ENCODE data around the gene CITED4.
A peak's percentile ranks its signal among the peaks of the same experiment; 100 is the strongest.

Gene CITED4

DNA sequence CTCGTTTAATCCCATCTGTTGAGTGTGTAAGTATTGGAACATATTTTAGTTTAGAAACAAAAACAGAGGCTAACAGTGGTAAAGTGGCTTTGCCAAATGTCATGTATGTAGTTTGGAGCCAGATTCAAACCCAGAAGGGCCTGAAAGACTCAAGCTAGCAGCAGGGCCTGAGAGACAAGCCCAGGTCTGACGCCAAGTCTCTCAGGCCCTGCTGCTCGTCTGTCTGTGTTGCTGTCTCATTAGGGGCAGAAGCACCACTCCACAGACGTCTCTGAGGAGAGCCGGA lies 8.3 kb downstream of the CITED4 start:
- DNase-seq (ENCODE audit: low read depth, low spot score), result no peak

DNA sequence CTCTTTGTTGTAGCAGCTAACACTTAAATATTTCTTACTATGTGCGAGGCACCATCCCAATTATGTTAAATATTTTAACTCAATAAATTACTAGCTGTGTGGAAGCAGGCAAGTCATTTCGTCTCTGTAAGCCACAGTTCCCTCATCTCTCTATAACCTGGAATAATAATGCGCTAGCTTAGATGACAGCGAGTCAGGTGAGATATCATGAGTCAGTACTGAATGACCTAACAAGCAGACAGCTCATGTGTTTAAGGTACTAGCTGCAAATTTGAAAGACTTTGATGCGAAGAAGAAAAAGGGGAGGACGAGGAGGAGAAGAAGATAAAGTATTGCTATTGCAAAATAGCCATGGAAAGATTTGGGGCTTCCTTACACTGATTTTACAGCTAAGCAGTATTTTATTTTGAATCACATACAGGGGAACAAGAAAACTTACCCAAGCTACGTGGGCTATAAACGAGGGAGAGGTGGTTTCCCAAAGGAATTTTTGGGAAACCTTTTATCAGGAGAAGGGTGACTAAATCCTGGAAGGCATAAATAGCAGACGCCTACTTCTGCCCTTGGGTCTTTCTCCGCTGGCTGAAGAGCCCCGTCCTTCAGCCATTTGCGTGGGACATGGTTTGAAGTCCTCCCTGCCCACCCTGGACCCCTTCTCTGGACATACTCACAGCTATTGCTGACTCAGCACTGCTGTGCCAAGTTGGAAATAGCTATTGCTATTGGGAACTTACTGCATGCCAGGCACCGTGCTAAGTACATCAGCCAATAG lies 8.9 kb downstream of the CITED4 start:
- no peak for DNase-seq (ENCODE audit: low read depth, low spot score)

DNA sequence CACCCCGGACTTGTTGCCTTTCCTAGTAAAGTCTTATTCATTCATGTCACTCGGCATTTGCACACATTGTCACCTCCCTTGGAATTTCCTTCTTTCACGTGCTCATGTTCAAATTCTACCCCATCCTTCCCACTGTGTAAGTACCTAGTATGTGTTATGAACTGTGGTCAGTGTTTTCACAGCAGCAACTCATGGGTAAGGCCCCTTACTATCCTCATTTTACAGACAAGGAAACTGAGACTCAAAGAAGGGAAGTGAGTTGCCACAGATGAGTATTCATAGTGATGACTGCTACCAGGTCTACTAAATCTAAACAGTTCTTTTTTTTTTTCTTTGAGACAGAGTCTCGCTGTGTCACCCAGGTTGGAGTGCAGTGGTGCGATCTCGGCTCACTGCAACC lies 10.5 kb downstream of the CITED4 start:
- DNase-seq (ENCODE audit: low read depth, low spot score), result no peak

DNA sequence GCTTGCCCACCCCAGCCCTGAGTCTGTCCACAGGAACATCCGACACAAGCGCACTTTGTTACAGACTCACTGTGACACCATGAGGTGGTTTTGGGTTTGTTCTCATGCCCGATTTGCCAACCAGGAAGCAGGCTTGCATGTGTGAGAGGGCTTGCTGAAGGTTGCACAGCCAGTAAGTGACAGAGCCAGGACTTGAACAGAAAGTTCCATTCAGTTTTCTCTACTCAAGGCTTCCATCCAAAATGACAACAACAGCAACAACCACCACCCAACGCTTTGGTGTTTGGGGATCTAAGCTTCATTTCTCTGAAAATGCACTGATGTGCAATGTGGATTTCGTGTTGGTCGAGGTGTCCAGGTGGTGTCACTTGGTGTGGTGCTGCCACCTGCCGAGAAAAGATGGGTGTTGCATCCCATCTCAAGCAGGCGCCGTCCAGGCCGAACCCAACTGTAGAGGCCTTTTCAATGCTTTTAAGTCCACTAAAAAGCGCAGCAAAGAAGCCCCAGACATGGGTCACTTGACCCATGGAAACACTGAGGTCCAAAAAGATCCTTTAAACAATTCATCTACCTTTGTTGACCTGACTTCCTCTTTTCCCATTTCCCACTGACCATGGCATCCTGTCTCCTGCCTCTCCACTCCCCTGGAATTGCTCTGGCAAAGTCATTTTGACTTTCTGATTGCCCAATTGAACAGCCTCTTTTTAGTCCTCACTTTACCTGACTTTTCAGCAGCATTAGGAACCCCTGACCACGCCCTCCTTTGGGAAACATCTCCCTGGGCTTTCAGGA lies 12.2 kb downstream of the CITED4 start:
- DNase-seq (ENCODE audit: low read depth, low spot score), result no peak

DNA sequence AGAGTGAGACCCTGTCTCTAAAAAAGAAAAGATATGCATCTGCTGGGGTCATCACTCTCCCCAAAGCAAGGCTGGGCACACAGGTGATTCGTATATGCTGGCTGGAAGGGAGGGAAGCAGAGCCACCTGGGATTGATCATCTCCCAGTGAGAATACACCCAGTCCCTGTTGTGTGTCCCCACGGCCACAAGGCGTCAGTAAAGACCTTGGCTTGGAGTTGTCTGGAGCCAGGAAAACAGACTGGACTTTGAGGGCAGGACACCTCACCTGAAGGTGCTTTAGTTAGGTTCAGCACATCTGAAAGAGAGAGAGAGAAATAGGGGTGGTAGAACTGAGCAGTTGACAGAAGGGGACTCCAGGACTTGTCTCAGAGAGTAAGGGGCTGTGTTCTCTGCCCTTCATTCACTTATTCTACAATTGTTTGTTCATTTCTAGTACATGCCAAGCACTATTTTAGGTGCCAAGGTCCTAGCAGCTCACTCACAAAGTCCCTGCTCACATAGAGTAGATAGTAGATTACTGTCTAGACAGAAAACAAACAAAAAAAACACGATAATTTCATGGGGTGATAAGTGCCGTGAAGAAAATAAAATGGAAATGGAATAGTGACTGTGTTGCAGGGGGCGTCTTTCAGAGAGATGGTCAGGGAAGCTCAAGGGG lies 13.5 kb downstream of the CITED4 start:
- peak; percentile 63 for DNase-seq (ENCODE audit: low read depth, low spot score)

DNA sequence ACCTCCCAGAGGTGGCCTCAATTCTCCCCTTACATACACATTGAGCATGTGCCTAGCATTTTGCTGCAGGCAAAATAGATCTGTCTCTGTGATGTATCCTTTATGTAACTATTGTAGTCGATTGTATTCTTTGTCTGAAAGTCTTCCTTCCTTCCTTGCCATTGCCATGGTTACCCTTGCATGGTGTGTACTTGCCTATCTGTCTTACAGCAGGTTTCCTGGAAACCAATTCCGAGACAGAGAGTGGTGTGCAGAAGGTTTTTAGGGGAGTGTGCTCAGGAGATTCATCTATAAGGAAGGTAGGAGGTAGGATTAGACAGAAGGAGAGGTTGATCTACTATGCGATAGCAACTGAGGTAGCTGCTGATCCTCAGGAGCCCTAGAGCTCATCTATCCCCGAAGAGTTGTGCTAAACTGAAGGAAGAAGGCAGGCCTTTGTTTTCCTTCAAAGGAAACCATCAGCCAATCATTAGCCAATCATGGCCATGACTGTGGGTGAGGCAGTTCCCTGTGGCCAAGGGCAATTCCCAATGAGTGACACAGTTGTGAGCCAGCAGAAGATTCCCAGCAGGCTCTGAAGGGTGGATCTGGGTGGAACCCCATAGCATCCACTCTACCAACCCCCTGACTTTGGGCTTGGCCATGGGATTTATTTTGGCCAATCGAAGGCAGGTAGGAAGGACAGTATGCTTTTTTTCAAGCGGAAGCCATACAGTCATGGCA lies 15.0 kb downstream of the CITED4 start:
- DNase-seq (ENCODE audit: low read depth, low spot score), result no peak

DNA sequence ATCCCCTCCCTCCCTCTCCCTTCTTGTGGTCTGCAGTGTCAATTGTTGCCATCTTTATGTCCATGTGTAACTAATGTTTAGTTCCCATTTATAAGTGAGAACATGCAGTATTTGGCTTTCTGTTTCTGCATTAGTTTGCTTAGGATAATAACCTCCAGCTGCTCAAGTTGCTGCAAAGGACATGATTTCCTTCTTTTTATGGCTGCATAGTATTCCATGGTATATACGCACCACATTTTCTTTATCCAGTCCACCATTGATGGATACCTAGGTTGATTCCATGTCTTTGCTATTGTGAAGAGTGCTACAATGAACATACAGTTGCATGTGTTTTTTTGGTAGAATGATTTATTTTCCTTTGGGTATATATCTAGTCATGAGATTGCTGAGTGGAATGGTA lies 16.3 kb downstream of the CITED4 start:
- DNase-seq (ENCODE audit: low read depth, low spot score), result no peak

DNA sequence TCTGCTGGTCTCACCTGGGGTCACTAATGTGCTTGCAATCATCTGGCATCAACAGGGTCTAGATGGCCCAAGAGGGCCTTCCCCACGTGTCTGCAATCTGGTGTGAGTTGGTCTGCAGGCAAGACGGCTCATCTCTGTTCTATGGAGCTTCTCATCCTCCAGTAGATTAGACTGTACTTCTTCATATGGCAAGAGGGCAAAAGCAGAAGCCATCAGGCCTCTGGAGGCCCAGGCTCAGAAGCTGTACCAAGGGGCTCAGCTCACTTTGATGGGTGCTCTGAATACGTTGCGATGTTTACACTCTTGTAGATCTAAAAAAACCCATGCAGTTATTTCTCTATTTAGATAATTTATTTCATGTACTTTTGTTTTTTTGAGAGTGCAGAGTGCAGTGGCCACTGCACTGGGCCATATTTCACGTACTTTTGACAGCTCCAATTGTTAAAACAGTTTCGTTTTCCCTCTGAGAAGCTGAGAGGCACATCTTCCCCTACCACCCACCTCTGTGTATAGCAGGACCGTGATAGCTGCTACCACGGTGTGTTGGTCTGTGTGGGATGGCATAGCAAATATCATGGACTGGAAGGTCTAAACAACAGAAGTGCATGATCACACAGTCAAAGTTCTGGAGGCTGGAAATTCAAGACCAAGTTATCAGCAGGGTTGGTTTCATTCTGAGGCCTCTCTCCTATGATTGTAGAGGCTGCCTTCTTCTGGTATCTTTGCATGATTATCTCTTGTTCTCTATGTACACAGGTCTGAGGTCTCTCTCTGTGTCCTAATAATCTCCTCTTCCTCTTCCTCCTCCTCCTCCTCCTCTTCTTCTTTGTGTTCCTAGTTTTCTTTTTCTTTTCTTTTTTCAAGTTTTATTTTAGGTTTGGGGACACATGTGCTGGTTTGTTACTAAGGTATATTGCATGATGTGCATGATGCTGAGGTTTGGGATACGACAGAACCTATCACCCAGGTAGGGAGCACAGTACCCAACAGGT lies 17.0 kb downstream of the CITED4 start:
- DNase-seq (ENCODE audit: low read depth, low spot score), result no peak

DNA sequence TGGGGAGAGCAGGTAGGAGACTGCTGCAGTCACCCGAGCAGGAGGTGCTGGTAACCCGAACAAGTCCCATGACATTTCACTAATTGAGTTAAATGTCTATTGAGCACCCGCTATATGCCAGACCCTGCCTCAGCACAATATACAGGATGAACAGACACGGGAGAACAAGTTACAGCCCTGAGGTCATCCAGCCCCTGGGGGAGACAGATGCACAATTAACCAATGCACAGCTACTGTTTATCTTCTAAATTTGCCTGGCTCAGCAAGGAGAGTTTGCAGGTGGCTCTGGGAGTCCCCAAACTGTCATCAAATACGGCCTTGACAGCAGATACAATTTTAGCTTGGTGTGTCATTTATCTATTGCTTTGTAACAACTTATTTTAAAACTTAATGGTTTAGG lies 18.1 kb downstream of the CITED4 start:
- DNase-seq (ENCODE audit: low read depth, low spot score), result no peak

DNA sequence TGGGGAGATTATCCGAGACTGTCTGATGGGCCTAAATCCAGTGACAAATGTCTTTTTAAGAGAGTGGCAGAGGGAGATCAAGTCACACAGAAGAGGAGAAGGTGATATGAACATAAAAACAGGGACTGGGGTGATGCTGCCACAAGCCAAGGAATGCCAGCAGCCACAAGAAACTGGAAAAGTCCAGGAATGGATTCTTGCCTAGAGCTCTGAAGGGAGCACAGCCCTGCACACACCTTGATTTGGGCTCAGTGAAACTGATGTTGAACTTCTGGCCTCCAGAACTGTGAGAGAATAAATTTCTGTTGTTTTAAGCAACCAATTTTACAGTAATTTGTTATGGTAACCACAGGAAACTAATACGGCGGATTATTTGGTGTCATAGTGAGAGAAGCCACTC lies 19.5 kb downstream of the CITED4 start:
- no peak for DNase-seq (ENCODE audit: low read depth, low spot score)

DNA sequence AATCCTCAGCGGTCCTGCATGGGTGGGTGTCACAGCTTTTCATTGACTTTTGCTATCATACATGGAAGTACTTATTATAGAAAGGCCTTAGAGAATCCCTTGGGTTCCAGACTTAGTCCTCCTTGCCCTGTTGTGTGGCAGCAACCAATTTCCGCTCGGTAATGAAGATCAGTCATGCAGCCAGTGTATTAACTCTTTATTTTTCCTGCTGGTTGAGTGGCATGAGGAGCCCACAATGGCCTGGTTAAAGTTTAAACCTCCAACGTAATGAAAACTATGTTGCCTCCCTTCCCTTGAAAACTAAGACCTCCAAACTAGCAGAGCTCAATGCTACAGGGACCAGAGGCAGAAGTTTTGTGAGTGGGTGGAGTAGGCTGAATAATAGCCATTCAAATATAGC lies 20.0 kb downstream of the CITED4 start:
- DNase-seq (ENCODE audit: low read depth, low spot score), result no peak

DNA sequence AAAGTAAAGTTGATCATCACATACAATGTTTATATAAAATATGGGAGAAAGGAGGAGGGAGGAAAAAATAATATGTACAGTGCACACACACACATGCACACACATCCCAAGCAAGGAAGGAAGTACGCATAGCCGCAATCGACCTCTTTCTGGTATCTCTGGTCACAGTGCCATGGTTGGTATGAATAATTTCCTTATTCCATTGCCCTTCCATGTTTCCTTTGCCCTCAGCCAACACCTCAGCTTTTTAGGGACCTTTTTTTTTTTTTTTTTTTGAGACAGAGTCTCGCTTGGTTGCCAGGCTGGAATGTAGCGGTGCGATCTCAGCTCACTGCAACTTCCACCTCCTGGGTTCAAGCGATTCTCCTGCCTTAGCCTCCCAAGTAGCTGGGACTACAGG lies 20.6 kb downstream of the CITED4 start:
- no peak for DNase-seq (ENCODE audit: low read depth, low spot score)

DNA sequence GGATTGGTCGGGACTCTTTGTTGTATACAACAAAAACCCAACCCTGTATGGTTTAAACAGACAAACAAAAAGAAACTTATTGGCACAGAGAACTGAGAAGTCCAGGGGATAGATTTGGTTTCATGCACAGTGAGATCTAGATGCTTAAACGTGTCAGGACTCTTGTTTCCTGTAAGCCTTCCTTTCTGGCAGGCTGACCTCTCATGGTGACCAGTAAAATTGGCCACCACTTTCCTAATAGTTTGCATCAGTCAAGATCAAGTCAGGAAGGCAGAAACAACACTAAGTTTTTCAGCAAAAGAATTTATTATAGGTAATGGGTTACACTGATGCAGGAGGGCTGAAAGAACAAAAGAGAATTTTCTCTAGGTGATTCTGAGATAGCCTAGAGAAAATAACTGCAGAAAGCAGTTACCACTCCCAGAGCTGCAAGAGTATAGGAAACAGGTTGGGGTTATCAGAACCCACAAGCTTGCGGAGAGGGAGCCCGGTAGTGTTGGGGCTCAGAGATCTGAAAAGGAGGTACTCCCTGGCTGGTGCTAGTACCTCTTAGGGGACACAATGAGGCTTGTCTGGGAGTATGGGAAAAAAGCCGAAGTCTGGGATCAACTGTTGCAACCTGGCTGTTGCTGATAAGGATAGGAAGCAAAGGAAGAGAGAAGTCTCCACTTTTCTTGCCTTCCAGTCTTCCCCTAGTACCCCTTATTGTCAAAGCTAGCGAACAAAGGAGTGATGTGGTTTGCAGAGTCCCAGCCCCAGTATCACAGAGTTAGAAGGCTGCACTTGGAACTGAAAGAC lies 21.4 kb downstream of the CITED4 start:
- DNase-seq (ENCODE audit: low read depth, low spot score), result no peak

DNA sequence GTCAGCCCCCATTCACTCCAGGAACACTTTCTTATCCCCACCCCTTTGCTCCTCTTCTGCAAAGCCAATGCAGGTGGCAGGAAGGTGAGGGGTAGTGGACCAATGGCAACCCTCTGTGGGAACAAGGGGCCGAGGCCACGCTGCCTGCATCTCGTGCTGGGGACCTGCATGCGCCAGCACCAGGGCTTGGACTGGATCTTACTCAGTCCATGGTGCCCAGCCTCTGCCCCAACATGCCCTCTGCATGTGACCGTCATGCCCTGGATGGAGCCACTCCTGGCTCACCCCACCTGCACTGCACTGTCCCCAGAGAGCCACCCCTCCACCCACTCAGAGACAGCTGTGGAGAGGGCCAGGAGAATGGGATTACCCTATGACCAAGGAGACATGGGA lies 22.2 kb downstream of the CITED4 start:
- no peak for DNase-seq (ENCODE audit: low read depth, low spot score)

DNA sequence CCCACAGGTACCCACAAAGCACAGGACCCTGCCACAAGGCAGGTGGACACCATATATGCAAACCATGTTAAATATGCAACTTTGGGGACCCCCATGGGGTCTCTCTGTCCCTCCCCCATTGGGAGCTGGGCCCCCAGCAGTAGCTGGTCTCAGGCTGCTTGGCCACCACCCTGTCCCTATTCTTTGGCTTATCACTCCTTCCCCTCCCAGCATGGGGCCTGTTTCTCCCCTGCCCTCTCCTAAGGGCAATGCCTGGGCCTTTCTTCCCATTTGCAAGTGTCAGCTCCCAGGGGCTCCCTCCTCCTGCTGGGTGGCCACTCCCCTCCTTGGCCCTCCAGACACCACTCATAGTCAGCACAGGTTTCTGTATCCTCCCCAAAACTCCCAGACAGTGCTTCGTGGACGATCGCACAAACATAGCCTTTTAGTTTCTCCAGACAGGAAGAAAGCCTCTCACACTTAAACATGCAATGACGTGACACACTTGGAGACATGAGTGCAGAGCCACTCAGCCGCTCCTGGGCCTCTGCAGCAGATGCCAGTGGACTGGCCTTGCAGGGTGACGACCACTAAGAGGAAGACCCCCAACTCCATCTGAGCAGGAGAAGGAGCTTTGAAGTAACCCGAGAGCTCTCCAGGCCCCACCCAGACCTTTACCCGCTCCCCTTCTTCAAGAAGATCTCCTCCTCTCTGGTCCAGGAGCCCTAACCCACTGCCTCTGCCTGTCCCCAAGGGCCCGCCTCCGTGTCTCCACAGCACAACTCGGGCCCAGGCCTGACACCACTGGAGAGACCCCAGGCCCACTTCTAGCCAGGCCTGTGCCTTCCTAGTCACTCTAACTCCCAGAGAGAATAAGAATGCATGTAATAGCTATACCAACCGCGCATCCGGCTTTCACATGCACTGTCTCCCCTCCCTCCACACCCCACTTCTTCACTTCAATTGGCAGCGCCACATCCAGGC lies 22.9 kb downstream of the CITED4 start:
- DNase-seq (ENCODE audit: low read depth, low spot score), result no peak

DNA sequence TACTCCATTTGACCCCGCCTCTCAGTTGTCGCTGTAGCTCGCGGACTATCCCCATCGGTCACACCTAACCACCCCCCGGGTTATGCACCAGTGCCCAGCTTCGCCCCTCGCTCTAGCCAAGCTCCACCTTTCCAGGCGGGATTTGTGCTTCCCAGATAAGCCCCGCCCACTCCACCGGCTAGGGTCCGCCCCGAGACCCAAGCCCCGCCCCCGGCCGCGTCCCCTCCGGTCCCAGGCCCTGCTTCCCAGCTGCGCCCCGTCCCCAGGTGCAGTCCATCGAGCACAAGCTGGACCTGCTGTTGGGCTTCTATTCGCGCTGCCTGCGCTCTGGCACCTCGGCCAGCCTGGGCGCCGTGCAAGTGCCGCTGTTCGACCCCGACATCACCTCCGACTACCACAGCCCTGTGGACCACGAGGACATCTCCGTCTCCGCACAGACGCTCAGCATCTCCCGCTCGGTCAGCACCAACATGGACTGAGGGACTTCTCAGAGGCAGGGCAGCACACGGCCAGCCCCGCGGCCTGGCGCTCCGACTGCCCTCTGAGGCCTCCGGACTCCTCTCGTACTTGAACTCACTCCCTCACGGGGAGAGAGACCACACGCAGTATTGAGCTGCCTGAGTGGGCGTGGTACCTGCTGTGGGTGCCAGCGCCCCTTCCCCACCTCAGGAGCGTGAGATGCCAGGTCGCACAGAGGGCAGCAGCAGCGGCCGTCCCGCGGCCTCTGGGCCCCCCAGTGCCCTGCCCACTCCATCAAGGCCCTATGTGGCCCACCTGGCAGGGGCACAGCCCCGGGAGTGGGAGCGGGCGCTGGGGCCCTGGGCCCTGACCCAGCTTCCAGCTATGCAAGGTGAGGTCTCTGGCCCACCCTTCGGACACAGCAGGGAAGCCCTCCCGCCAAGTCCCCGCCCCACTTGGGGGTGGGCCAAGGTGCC lies 23.9 kb downstream of the CITED4 start:
- no peak for DNase-seq (ENCODE audit: low read depth, low spot score)

DNA sequence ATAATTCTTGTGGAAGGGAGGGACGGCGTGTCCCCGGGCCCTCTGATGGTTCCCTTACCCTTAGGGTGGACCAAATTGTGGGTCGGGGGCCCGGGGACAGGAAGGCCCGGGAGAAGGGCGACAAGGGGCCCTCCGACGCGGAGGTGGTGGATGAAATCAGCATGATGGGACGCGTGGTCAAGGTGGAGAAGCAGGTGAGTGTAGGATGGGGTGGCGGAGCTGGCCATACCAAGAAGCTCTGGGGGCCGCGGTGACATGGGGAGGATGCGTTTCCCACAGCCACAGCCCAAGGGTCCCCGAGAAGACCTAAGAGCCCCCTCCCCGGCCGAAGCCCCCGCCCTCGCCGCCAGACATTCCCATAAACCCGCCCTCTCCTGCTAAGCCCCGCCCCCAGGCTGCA lies 24.6 kb downstream of the CITED4 start:
- DNase-seq (ENCODE audit: low read depth, low spot score), result no peak

DNA sequence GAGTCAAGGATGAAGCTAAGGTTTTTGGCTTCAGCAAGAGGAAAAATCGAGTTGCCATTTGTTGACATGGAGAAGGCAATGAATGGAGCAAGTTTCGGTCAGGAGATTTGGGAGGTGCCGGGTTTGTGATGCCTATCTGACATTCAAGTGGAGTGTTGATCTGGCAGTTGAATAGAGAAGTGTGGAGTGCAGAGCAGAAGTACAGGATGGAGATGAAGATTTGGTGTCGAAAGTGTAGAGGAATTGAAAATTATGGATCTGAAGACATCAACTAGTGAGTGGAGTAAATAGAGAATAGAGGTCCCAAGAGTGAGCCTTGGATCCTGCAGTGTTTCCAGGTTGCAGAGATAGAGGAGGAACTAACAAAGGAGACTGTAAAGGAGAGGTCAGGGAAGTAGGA lies 25.9 kb downstream of the CITED4 start:
- no peak for DNase-seq (ENCODE audit: low read depth, low spot score)

Data from iPS DF 19.7 (cell line).